Spleen (tissue), 7 donors: ENCODE data around the gene ST8SIA6.

Source experiments
- POLR2AphosphoS5 ChIP-seq, 3 donors: sonication (generic); formaldehyde crosslinking; IDR thresholded peaks; one replicate each; pipeline ENCODE4 v1.5.1; 2017; ENCODE audit warnings: antibody characterized with exemption in 3 of 3
- TF ChIP-seq, protein P1 (sequence below), 11 experiments: fragments of 200-600 bp in 7 of 11; fragments of 450-650 bp in 4 of 11; sonication (generic) in 4 of 11; IDR thresholded peaks in 8 of 11; conservative IDR thresholded peaks in 3 of 11; 1 replicate in 7 of 11; 2 replicates in 4 of 11; pipeline versions ENCODE4 v1.4.0 to v1.8.0; 2016 to 2021; ENCODE audit warnings: antibody characterized with exemption in 11 of 11, inconsistent platforms in 4 of 11, mild to moderate bottlenecking in 1 of 11
- donor health status: DM: no; HTN: no; CAD: no; lungs with moderate emphysema.
- donor health status: DM: no; HTN: no; CAD: no.
- donor health status: DM: no; HTN: no; CAD: no.

- TF ChIP-seq POLR2AphosphoS5 (IDR thresholded peaks at IDR 0.05): no peak
- TF ChIP-seq, protein P1, sequence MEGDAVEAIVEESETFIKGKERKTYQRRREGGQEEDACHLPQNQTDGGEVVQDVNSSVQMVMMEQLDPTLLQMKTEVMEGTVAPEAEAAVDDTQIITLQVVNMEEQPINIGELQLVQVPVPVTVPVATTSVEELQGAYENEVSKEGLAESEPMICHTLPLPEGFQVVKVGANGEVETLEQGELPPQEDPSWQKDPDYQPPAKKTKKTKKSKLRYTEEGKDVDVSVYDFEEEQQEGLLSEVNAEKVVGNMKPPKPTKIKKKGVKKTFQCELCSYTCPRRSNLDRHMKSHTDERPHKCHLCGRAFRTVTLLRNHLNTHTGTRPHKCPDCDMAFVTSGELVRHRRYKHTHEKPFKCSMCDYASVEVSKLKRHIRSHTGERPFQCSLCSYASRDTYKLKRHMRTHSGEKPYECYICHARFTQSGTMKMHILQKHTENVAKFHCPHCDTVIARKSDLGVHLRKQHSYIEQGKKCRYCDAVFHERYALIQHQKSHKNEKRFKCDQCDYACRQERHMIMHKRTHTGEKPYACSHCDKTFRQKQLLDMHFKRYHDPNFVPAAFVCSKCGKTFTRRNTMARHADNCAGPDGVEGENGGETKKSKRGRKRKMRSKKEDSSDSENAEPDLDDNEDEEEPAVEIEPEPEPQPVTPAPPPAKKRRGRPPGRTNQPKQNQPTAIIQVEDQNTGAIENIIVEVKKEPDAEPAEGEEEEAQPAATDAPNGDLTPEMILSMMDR (IDR thresholded peaks at IDR 0.05 in 8 of 11, conservative IDR thresholded peaks at IDR 0.05 in 3 of 11): no peak
Measured at GRCh38 chr10:17473228-17473950, 19.0 kb upstream of the ST8SIA6 start.
